ENCODE results near the gene C1orf226. TPM values are rescaled to one million over a fixed set of nuclear protein-coding genes. Genes with fewer than 3 reads are reported as not detected.
"Not testable (repeated sequence)": the region's sequence is repeated elsewhere in the genome, so short reads cannot be mapped to it uniquely, and the experiment has no call there.

C1orf226 gene
- total RNA-seq, 1 donor from 2014 or later, result 5.1 TPM

- no peaks in the 10 kb centered on the region for H3K36me3 Mint-ChIP-seq
- no peak for TF ChIP-seq CTCF (IDR thresholded peaks at IDR 0.05; ENCODE audit: unreplicated experiment)
- DNase-seq (ENCODE audit: low spot score in 2 of 2, unreplicated experiment in 2 of 2), result no peak
- H3K4me1 Mint-ChIP-seq, result no peaks in the 10 kb centered on the region
- H3K27ac Mint-ChIP-seq, result no peak overlapping the region
- peaks cover 14% of the 10 kb centered on the region for H3K9me3 Mint-ChIP-seq
- H3K27me3 Mint-ChIP-seq (ENCODE audit: low read depth), result no peaks in the 10 kb centered on the region
- no peak overlapping the region for H3K4me3 Mint-ChIP-seq
Observed at GRCh38 chr1:162421258-162422164, 40.0 kb downstream of the C1orf226 start.

- DNase-seq (ENCODE audit: low spot score in 2 of 2, unreplicated experiment in 2 of 2), result no peak
- H3K4me3 Mint-ChIP-seq, result no peak overlapping the region
- peaks cover 14% of the 10 kb centered on the region for H3K9me3 Mint-ChIP-seq
- no peaks in the 10 kb centered on the region for H3K27me3 Mint-ChIP-seq (ENCODE audit: low read depth)
- H3K4me1 Mint-ChIP-seq, result no peaks in the 10 kb centered on the region
- no peak for TF ChIP-seq CTCF (IDR thresholded peaks at IDR 0.05; ENCODE audit: unreplicated experiment)
- no peak overlapping the region for H3K27ac Mint-ChIP-seq
- H3K36me3 Mint-ChIP-seq, result no peaks in the 10 kb centered on the region
Observed at GRCh38 chr1:162422662-162423375, 41.3 kb downstream of the C1orf226 start.

GRCh38 chr1:162430583-162430982, 49.1 kb downstream of the C1orf226 start:
- H3K9me3 Mint-ChIP-seq, result peaks cover 3% of the 10 kb centered on the region
- peaks cover 1% of the 10 kb centered on the region for H3K27me3 Mint-ChIP-seq (ENCODE audit: low read depth)
- TF ChIP-seq CTCF (IDR thresholded peaks at IDR 0.05; ENCODE audit: unreplicated experiment), result no peak
- no peaks in the 10 kb centered on the region for H3K36me3 Mint-ChIP-seq
- H3K4me3 Mint-ChIP-seq, result no peak overlapping the region
- H3K4me1 Mint-ChIP-seq, result no peaks in the 10 kb centered on the region
- no peak for DNase-seq (ENCODE audit: low spot score in 2 of 2, unreplicated experiment in 2 of 2)
- H3K27ac Mint-ChIP-seq, result no peak overlapping the region

- DNase-seq (ENCODE audit: low spot score in 2 of 2, unreplicated experiment in 2 of 2); H3K27ac Mint-ChIP-seq; H3K4me3 Mint-ChIP-seq; H3K9me3 Mint-ChIP-seq; H3K36me3 Mint-ChIP-seq; H3K4me1 Mint-ChIP-seq; H3K27me3 Mint-ChIP-seq (ENCODE audit: low read depth): not testable (repeated sequence)
Observed at GRCh38 chr1:162432977-162433713, 51.6 kb downstream of the C1orf226 start.

Small RNAs within 50 kb of the gene (microRNA-seq; reads per million reads assigned to microRNA genes)
- 15.8 reads per million, percentile 39 among the genes with 10 or more reads in this experiment for gene MIR556

Other genes starting within 250 kb of the C1orf226 start
- not detected in 3 replicates for gene SPATA46, start 4.9 kb upstream of the C1orf226 start, total RNA-seq
- gene SH2D1B, start 30.4 kb downstream of the C1orf226 start, total RNA-seq, result not detected in 3 replicates
- 22.4 to 23.6 TPM (median 23.3 TPM) in 3 replicates for gene UHMK1, start 116.1 kb downstream of the C1orf226 start, total RNA-seq
- gene UAP1, start 180.0 kb downstream of the C1orf226 start, total RNA-seq, result 29.4 to 31.0 TPM (median 30.4 TPM) in 3 replicates

All from mesothelial cell of epicardium (in vitro differentiated cells).